Tibial nerve (tissue), 3 donors: ENCODE measurements around the gene GUCY1B1.

ENCODE experiments used
- CTCF ChIP-seq, 5 experiments: fragments of 200-600 bp in 3 of 5; fragments of 450-650 bp in 2 of 5; sonication (generic) in 3 of 5; IDR thresholded peaks; one replicate each; pipeline ENCODE4 v1.5.1; 2016 to 2019; ENCODE audit warnings: antibody characterized with exemption in 5 of 5, mild to moderate bottlenecking in 3 of 5, moderate library complexity in 2 of 5
- POLR2A ChIP-seq, 2 donors: fragments of 450-650 bp; IDR thresholded peaks; one replicate each; pipeline ENCODE4 v1.6.1; 2017; ENCODE audit warnings: antibody characterized with exemption in 2 of 2, mild to moderate bottlenecking in 2 of 2, moderate library complexity in 2 of 2

GRCh38 chr4:155738548-155738947 is 20.3 kb upstream of the GUCY1B1 start:
- TF ChIP-seq POLR2A (IDR thresholded peaks at IDR 0.05) = no peak
- no peak for TF ChIP-seq CTCF (IDR thresholded peaks at IDR 0.05)
